ENCODE data around the gene ERCC2. TPM values are rescaled to one million over a fixed set of nuclear protein-coding genes. Genes with fewer than 3 reads are reported as not detected.

The ERCC2 gene
- total RNA-seq, 1 donor from 2014 or later, result 44.7 TPM

- Histone ChIP-seq H3K36me3 (ENCODE audit: insufficient read depth, low read length) (no peaks in the 10 kb centered on the region), H3K9me3 (ENCODE audit: insufficient read depth, low read depth, low read length) (no peaks in the 10 kb centered on the region), H3K4me1 (ENCODE audit: insufficient read depth, low read length) (peaks cover 3% of the 10 kb centered on the region), H3K27me3 (ENCODE audit: insufficient read depth, low read length) (no peaks in the 10 kb centered on the region), H3K27ac (ENCODE audit: low read depth, low read length) (no peak overlapping the region), H3K4me2 (ENCODE audit: low read length) (no peak overlapping the region), H4K20me1 (ENCODE audit: insufficient read depth, low read length) (peaks cover 4% of the 10 kb centered on the region), H3K4me3 (ENCODE audit: insufficient read depth, low read depth, low read length) (no peak overlapping the region), H3K9ac (ENCODE audit: low read length) (no peak overlapping the region), H2AFZ (ENCODE audit: low read depth, low read length) (no peak overlapping the region), H3K79me2 (ENCODE audit: insufficient read depth, low read length) (no peaks in the 10 kb centered on the region)
- H3K4me1 Mint-ChIP-seq (ENCODE audit: low read depth, unreplicated experiment), result peaks cover 2% of the 10 kb centered on the region
- H3K27ac Mint-ChIP-seq (ENCODE audit: unreplicated experiment), result no peak overlapping the region
- TF ChIP-seq CTCF (IDR thresholded peaks at IDR 0.05; ENCODE audit: insufficient read depth, low read depth, low read length), result no peak
- no peak for TF ChIP-seq EZH2 (IDR thresholded peaks at IDR 0.05; ENCODE audit: insufficient read depth, low read length)
- H3K9me3 Mint-ChIP-seq (ENCODE audit: unreplicated experiment), result no peaks in the 10 kb centered on the region
- no peaks in the 10 kb centered on the region for H3K27me3 Mint-ChIP-seq (ENCODE audit: low read depth, unreplicated experiment)
- FAIRE-seq (no peak), DNase-seq (ENCODE audit: low read depth) (no peak)
- H3K36me3 Mint-ChIP-seq (ENCODE audit: low read depth, unreplicated experiment), result peaks cover 17% of the 10 kb centered on the region
- H3K4me3 Mint-ChIP-seq (ENCODE audit: unreplicated experiment), result no peak overlapping the region
These were observed 65.4 kb downstream of the ERCC2 start for GRCh38 chr19:45305007-45305406.

GRCh38 chr19:45304141-45304926 is 66.0 kb downstream of the ERCC2 start:
- Histone ChIP-seq H3K4me1 (ENCODE audit: insufficient read depth, low read length) (peaks cover 3% of the 10 kb centered on the region), H3K27me3 (ENCODE audit: insufficient read depth, low read length) (no peaks in the 10 kb centered on the region), H3K9ac (ENCODE audit: low read length) (no peak overlapping the region), H3K4me2 (ENCODE audit: low read length) (no peak overlapping the region), H3K27ac (ENCODE audit: low read depth, low read length) (no peak overlapping the region), H3K79me2 (ENCODE audit: insufficient read depth, low read length) (no peaks in the 10 kb centered on the region), H4K20me1 (ENCODE audit: insufficient read depth, low read length) (peaks cover 4% of the 10 kb centered on the region), H3K36me3 (ENCODE audit: insufficient read depth, low read length) (no peaks in the 10 kb centered on the region), H2AFZ (ENCODE audit: low read depth, low read length) (no peak overlapping the region), H3K9me3 (ENCODE audit: insufficient read depth, low read depth, low read length) (no peaks in the 10 kb centered on the region), H3K4me3 (ENCODE audit: insufficient read depth, low read depth, low read length) (no peak overlapping the region)
- FAIRE-seq (no peak), DNase-seq (ENCODE audit: low read depth) (no peak)
- Mint-ChIP-seq H3K4me1 (ENCODE audit: low read depth, unreplicated experiment) (peaks cover 4% of the 10 kb centered on the region), H3K9me3 (ENCODE audit: unreplicated experiment) (no peaks in the 10 kb centered on the region), H3K27ac (ENCODE audit: unreplicated experiment) (no peak overlapping the region), H3K36me3 (ENCODE audit: low read depth, unreplicated experiment) (peaks cover 18% of the 10 kb centered on the region), H3K4me3 (ENCODE audit: unreplicated experiment) (no peak overlapping the region), H3K27me3 (ENCODE audit: low read depth, unreplicated experiment) (no peaks in the 10 kb centered on the region)
- TF ChIP-seq EZH2 (IDR thresholded peaks at IDR 0.05; ENCODE audit: insufficient read depth, low read length) (no peak), CTCF (IDR thresholded peaks at IDR 0.05; ENCODE audit: insufficient read depth, low read depth, low read length) (no peak)
